Activated CD8-positive, alpha-beta memory T cell treated with anti-CD3 and anti-CD28 coated beads, Interleukin-2, amount 50 U/mL, for 1 hour (primary cell): Measurements from ENCODE around the gene CD4.
A peak's percentile ranks its signal among the peaks of the same experiment; 100 is the strongest.

Experiments
- DNase-seq: peaks from one replicate; pipeline ENCODE4 v3.0.0-alpha.2; 2020; ENCODE audit errors: extremely low read depth

Gene CD4

GRCh38 chr12:6778217-6778573, 11.1 kb upstream of the CD4 start:
- DNase-seq, result no peak

DNA sequence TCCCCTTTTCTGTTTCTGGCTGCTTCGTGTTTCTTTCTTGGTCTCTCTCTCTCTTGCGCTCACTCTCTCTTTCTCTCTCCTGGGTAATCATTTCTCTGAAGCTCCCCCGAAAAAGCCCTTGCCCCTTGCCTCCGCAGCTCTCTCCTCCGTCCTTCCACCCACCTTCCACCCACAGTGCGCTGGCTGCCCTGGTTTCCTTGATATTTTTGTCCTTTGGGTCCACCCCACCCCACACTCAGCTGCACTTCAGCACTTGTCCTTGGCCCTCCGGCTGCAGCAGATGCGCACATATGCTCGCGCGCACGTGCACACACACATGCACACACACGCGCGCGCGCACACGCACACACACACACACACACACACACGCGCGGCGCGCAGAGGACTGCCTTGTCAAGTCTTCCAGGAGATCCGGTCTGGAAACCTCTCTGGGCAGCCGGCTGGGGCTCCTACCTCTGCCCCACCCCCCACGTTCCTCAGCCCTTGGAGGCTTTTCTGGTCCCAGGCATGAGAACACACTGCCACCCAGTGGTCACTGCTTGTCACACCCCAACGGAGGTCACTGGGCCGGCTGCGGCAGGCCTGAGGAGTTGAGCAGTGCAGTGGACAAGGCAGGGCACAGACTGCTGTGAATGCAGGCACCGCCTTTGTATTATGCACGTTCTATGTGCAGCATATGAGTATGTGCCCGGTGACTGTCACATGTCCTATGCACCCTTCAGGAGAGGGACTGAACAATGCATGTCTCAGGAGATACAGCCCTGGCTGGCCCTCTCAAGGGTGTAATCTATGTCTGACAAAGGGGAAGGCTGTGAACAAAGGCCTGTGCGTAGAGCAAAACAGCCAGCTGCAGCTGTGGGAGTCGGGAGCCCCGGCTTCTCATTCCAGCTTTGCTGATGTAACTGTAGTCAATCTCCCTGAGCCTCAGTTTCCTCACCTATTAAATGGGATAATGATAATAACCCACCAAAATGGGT, 10.5 kb upstream of the CD4 start:
- DNase-seq, result peak; percentile 68

GRCh38 chr12:6779708-6780432, 9.5 kb upstream of the CD4 start:
- no peak for DNase-seq

- DNase-seq, result no peak
Measured at GRCh38 chr12:6780573-6780972, 8.8 kb upstream of the CD4 start.

DNA sequence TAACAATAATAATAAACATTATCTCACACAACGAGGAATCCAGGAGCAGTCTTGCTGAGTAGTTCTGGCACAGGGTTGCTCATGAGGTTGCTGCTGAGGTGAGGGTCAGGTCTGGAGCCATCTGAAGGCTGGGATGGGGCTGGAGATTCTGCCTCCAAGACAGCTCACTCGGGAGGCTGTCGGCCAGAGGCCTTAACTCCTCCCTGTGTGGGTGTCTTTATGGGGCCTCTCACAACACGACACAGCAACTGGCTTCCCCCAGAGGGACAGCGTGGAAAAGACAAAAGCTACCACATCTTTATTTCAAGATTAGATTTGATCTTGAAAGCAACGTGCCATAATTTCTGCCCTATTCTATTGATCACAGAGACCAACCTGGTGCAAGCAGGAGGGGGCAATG, 7.2 kb upstream of the CD4 start:
- no peak for DNase-seq

GRCh38 chr12:6782850-6783566, 6.3 kb upstream of the CD4 start:
- DNase-seq, result no peak

- DNase-seq, result no peak
Measured at GRCh38 chr12:6783828-6784227, 5.5 kb upstream of the CD4 start.

- no peak for DNase-seq
Measured at GRCh38 chr12:6784296-6784695, 5.0 kb upstream of the CD4 start.

DNA sequence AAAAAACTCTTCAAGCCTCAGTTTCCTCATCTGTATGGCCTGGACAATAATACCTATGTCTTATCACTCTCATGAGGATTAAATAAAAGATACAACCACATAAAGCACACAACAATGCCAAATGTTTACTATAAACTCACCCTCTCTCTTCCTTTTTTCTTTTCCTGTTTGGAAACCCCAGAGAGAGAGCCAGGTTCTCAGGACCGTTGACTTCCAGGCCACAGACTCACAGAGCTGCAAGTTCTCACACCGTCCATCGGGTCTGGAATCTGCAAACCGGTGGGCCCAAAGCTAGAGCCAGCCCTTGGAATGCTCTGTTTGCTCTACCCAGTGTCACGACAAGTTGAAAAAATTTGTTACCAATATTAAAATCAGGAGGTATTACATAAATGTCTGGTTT, 4.6 kb upstream of the CD4 start:
- DNase-seq, result no peak

GRCh38 chr12:6786416-6787094, 2.8 kb upstream of the CD4 start:
- DNase-seq, result no peak

GRCh38 chr12:6787309-6787708, 2.0 kb upstream of the CD4 start:
- no peak for DNase-seq

- no peak for DNase-seq
Measured at GRCh38 chr12:6790496-6791150, 1.3 kb downstream of the CD4 start.

DNA sequence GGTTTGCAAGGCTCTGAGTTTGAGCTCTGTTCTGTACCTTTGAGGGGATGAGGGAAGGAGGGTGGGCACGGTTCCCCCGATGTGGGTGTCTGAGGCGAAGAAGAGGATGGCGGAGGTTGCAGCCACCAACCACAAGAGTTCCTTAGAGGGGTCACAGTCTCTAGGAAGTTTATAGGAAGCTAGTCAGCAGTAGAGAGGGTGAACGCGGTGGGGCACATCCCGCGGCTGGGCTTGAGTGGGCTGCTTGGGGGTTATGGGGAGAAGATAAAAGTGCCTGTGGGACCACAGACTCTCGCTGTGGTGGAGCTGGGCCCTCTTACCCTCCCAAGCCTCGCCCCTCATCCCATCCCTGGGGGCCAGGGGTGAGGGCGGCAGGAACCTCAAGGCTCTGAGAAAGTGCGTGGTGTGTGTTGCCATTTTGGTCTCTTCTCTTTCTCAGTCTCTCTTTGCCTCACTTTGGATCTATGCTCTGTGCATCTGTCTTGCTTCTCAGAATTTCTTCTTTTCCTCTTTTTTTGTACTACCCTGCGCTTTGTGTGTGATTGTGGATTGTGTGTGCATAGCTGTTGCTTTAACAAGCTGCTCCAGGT, 2.7 kb downstream of the CD4 start:
- DNase-seq, result no peak

DNA sequence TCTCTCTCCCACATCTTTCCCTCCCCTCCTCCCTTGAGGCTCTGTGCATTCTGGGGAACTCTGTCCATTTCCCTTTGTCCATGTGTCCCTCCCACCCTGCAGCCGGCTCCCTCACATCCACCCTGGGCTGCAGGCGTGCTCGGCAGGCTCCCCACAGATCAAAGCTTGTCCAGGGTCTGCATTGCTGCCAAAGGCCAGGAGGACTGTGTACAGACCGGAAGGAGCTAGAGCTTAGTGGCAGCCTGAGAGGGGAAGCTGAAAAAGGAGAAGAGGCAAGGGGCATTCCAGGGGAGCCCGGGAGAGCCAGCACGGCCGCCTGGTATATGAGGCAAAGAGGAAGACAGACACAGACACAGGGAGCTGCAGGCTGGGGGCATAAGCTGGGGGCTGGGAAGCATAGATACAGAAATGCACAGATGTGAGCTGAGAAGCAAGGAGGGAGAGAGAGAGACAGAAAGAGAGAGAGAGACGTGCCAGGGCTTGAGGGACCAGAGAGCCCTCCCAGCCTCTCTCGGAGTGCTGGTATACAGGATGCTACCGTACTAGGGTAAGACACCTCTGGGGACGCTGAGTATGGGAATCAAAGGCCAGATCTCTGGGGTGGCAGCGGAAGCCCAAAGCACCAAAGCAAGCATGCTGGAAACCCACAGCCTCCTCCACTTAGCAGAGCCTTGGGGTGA, 3.3 kb downstream of the CD4 start:
- DNase-seq, result no peak

DNA sequence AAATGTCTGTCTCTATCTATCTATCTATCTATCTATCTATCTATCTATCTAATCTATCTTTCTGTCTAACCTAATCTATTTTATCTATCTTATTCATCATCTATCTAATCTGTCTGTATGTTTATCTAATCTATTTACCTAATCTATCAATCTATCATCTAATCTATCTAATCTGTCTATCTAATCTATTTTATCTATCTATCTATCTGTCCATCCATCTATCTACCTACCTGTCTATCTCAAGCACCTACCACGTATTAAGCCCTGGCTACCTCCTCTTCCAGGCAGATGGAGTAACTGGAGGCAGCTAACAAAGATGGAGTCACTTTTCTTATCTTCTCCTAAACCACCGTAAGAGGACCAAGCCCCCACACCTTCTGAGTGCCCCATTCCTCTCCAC, 5.8 kb downstream of the CD4 start:
- no peak for DNase-seq

GRCh38 chr12:6796576-6796975, 7.2 kb downstream of the CD4 start:
- no peak for DNase-seq

- no peak for DNase-seq
Measured at GRCh38 chr12:6799147-6799546, 9.8 kb downstream of the CD4 start.

DNA sequence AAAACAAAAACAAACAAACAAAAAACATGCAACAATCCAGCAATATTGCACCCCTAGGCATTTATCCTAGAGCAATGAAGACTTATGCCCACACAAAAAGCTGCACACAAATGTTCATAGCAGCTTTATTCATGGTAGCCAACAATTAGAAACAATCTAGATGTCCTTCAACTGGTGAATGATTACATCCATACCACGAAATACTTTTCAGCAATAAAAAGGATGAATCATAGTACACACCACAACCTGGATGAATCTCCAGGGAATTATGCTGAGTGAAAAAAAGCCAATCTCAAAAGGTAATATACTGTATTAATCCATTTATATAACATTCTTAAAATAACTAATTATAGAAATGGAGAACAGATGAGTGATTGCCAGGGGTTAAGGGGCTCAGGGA, 17.8 kb downstream of the CD4 start:
- DNase-seq, result no peak

GRCh38 chr12:6809056-6809455, 19.7 kb downstream of the CD4 start:
- no peak for DNase-seq

GRCh38 chr12:6810758-6811157, 21.4 kb downstream of the CD4 start:
- DNase-seq, result no peak
